GM19452 (cell line): ENCODE results near the gene PTPN7.
"Not testable (repeated sequence)": the region's sequence is repeated elsewhere in the genome, so short reads cannot be mapped to it uniquely, and the experiment has no call there.

Source experiments
- ATAC-seq: cut with Tn5 transposase; IDR thresholded peaks from one replicate; pipeline ENCODE4 v1.9.1; 2021; ENCODE audit not compliant: unreplicated experiment

PTPN7 gene

GRCh38 chr1:202160377-202160940 lies at the start of gene PTPN7:
Gene PTPN7, minus strand, starts transcription at chr1:202160602. Its CDS starts 1,200 bp downstream, at chr1:202159402.
- ATAC-seq = peak; percentile 34

DNA sequence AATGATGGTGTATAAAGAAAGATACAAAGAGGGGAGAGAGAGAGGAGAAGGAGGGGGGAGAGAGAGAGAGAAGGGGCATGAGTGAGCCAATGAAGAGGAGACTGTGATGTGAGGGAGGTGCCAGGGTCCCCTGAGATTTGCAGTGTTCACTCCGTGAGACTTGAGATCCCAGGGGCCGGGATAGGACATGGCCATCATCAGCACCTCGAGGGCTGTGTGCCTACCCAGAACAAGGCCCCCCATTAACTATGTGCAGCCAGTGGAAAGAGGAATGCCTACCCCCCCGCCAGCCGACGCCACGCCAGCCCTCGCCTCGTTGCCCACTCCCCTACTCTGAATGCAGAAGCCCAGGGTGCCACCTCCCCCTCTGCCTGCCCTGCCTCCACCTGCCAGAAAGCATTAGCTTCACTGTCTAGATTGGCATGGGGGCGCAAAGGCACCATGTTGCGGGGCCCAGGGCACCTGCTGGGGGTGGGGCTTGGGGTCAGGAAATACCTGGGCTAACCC lies 48.0 kb upstream of the PTPN7 start:
- ATAC-seq = no peak

- ATAC-seq = no peak
These were observed 46.9 kb upstream of the PTPN7 start for GRCh38 chr1:202207292-202207691.

- ATAC-seq = no peak
These were observed 45.3 kb upstream of the PTPN7 start for GRCh38 chr1:202205523-202206190.

DNA sequence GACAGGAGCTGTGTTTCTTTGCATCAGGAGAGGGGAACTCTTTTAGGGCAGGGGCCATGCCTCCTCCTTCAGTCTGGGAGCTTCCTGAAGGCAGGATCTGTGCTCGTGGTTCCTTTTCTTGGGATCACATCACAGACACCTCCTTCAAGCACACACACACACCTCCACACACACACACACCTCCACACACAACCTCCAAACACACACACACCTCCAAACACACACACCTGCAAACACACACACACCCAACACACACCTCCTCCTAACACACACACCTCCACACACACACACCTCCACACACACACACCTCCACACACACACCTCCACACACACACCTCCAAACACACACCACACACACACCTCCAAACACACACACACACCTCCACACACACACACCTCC lies 43.7 kb upstream of the PTPN7 start:
- ATAC-seq = no peak

DNA sequence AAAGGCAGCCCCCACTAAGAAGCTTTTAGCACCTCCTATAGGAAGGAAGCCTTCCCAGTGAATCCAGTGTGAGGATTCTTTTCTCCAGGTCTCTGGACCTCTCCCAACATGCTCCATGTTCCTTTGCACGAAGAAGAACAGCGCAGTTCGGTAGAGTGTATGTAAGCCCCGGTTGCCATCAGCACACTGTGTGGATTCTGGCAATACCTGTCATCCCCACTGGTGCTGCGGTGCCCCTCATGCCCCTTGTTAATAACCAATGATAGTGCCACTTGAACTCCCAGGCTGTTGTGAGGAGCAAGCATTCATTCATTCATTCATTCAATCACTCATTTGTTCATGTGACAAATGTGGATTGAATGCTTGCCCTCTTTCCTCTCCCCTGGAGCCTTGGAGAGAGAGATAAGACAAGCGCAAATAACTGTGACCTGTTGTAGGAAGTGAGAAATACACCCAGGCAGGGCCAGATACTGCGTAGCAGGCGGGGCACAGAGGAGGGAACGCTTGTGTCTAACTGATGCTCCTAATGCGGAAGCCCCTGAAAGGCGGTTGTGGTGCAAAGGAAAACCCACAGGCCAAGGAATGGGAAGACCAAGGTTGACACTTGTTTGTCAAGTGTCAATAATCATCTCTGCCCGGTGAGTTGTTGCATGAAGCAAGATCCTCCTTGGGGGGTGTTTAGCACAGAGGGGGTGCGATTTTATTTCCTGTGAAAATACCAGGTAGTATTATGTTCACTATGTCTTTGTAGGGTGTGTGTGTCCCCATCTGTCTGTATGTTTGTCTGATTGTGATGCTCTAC lies 43.0 kb upstream of the PTPN7 start:
- no peak for ATAC-seq

DNA sequence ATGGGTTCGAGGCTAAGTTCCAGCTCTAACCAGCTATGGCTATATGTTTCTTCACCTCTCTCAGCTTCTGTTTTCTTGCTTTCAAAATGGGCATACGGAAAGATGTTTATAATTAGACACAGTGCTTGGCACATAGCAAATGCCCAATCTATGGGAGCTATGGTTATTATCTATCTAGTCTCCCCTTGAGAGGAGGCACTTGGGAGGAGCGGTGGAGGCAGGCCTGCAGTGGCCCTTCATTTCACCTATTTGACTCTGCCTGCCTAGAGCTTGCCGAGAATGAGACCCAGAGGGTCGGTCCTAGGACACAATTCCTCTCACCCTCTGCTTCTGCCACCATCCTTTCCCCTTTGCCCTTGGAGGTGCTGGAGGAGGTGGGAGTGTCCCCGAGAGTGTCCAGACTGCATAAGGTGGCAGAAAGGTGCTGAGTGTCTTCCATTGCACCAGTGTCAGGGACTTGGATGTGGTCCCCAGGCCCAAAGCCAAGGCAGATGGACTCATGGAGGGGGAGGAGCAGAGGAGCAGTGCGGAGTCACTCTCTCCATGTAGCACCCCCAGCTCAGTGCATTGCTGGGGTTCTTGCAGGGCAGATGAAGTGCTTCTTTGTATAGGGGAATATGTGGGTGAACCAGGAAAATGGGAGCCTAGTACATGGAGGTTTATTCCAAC lies 42.2 kb upstream of the PTPN7 start:
- no peak for ATAC-seq

DNA sequence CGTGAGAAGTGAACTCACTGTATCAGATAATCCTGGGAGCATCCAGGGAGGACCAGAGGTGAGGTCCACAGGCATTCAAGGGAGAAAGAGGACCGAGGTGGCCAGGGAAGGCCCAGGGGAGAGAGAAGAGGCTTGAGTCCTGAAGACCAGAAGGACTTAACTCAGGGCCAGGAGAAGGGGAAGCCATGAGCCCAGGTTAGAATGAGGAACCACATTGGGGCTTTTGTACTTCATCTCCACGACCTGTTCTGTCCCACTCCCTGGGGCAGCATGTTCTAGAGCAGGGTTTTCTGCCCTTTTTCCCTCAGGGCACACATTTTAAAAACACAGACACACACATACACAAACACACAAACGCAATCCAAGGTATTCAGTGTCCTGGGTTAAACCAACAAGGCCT lies 41.6 kb upstream of the PTPN7 start:
- ATAC-seq = no peak

- ATAC-seq = no peak
These were observed 40.9 kb upstream of the PTPN7 start for GRCh38 chr1:202201266-202201665.

- no peak for ATAC-seq
These were observed 40.3 kb upstream of the PTPN7 start for GRCh38 chr1:202200669-202201068.

DNA sequence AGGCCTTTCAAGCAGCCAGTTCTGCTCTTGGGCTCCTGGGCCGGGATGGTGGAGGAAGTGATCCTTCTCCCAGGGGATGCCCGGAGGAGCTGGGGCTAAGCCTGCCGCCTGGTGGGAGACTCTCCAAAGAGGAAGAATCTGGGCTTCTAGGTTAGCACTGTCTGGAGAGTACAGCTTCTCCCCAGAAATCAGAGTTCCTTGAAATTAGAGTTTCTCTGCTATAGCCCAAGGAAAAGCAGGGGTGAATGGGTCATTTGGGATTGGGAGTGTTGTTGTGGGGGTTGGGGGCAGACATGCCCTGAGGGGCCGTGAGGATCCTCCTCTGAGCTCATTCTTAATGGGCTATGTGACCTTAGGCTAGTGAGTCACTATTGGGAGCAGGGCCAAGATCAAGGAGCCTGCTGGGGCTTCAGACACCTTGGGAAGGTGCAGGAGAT lies 39.7 kb upstream of the PTPN7 start:
- no peak for ATAC-seq

DNA sequence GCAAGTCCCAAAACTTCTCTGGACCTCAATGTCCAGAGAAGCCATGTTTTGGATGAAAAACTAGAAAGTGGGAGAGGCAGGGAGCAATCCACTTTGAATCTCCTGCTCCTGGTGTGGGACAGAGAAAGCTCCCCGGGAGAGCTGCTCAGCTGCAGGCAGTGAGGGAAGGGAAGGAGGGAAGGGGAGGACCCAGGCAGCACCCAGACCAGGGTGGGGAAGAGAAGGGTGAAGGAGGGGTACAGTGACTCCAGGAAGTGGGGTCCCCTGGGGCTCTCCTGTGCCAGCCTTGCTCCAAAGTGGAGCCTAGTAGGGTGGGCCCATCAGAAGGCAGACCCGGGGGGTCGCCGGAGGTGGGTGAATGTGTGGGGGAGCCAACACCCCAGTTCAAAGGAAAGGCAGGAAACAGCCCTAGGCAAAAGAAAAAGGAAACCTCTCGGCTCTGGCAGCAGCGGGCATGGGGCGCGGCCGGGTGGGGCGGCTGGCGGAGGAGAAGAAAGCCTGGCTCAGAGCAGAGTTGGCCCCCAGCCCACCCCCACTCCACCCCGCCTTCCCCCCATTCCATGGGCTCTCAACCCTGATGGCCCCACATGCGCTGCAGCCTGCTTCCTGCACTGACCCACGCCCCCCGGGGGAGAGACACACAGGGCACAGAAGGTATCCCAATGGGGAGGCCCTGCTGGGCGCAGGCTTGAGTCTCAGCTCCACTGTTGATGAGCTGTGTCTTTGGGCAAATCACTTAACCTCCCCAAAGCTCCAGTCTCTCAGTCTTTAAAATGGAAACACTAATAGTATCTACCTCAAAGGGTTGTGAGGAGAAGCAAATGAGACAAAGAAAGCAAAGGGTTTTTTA lies 38.9 kb upstream of the PTPN7 start:
- ATAC-seq = no peak

- no peak for ATAC-seq
These were observed 37.9 kb upstream of the PTPN7 start for GRCh38 chr1:202198366-202198724.

DNA sequence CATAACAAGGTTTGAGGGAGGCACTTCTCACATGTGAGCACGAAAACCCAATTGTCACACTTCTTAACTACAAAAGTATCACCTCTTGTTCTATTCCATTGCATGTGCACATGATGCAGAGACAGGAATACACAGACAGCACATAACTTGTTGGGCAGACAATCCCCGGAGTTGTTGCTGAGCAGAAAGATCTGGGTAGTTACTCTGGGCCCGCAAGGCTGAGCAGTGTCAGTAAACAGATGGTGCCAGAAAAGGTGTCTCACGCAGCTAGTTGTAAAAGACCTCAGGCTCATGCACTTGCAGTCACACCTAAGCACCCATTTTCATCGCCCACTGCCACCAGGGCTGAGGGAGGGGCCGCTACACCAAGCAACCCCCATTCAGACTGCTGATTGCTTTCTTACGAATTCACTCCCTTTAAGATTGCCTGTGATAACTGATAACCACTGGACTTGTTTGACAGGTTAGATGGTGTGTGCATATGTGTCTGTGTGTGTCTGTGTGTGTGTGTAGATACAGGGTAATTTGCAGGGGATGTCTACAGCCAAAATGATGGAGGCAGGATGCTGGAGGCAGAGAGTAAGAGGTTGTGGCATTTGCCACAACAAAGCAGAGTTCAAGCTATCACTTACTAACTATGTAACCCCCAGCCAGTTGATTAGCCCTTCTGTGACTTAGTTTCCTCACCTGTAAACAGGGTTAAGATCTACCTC lies 37.4 kb upstream of the PTPN7 start:
- no peak for ATAC-seq

DNA sequence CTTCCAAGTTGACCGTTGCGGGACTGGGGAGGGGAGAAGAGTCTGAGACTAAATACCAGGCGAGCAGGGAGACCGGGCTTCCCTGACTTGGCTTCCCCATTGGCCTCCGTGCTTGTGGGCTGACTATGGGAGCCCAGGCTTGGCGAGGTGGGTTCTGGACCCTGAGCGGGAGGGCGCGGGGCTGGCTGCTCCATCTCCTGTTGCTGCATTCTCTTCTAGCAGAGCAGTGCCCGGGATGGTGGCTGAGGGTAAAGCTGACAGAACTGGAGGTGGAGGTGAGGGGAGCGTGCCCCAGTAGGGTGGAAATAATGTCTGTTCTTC lies 33.9 kb upstream of the PTPN7 start:
- no peak for ATAC-seq

- ATAC-seq = no peak
These were observed 33.4 kb upstream of the PTPN7 start, which contains the start of gene LGR6 for GRCh38 chr1:202193614-202194327. Gene LGR6, plus strand, starts transcription at chr1:202193799. Its CDS starts 191 bp downstream, at chr1:202193990.

DNA sequence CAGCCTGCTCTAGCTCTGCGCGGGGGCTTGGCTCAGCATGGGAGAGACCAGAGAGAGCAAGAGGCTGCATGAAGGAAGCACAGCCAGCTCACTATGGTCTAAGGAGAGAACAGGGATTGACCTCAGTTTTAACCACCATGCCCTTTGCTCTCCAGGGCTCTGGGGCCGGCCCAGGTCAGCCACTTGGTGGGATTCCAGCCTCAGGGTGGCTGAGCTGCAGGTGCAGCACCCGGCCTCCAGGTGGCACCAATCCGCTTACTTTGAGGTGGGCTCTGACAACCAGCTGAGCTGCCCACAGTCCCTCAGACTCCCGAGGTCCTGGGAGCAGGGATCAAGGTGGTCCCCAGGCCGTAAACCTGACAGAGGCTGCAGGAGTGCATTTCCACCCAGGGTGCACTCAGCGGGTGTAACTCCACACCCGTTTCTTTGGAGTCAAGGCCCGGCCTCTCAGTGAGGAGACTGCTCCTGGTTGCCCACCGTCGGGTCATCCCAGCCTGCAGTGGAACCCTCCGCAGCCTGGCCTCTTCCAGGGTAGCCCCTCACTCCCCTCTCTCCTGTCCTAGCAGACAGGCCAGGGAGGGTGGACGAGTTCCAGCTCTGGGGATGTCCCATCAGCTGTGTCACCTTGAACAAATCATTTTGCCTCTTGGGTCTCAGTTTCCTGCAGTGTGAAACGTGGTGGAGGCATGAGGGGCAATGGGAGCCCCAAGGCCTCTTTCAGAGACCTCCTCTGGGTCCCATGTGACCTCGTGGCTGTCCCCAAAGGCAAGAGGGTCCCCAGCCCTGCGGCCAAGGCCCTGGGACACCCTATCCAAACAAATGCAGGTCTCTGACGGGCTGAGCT lies 32.6 kb upstream of the PTPN7 start:
- ATAC-seq = no peak

- not testable (repeated sequence) for ATAC-seq
These were observed 31.0 kb upstream of the PTPN7 start for GRCh38 chr1:202191391-202191790.
